HCT116 (cell line): ENCODE results near the gene FMO5. TPM values are rescaled to one million over a fixed set of nuclear protein-coding genes. Genes with fewer than 3 reads are reported as not detected.

ENCODE experiments used
- ATAC-seq: fragments of 200-7000 bp; cut with Tn5 transposase; 2 replicates; pipeline ENCODE4 v1.9.1; 2020; ENCODE audit warnings: mild to moderate bottlenecking, moderate library complexity
- BruUV-seq: library from RNA; stranded (reverse); fragments of 400-500 nt; replicated peaks from 2 replicates; lab custom pipeline; 2021; lab: Mats Ljungman, UMichigan
- CTCF ChIA-PET: fragments of 300-600 bp; sonication (Branson Sonifier 250); formaldehyde crosslinking; loops from one replicate; lab custom pipeline; 2021; ENCODE audit warnings: antibody characterized with exemption; lab: Charles Lee
- POLR2A ChIA-PET: fragments of 300-600, 350-600 bp; sonication (Branson Sonifier 250); formaldehyde crosslinking; loops from one replicate; lab custom pipeline; 2021; ENCODE audit warnings: antibody characterized with exemption; lab: Charles Lee
- RAD21 ChIA-PET, 2 experiments: fragments of 300-600 bp; sonication (Branson Sonifier 250); formaldehyde crosslinking; loops; one replicate each; lab custom pipeline; 2023; ENCODE audit warnings: low total read pairs in 2 of 2; ENCODE audit not compliant: uncharacterized antibody in 2 of 2, unreplicated experiment in 2 of 2, low non-redundant PET in 1 of 2; lab: Charles Lee
- DNase-seq: peaks from one replicate; pipeline ENCODE4 v3.0.0-alpha.2; 2010; ENCODE audit warnings: low read depth, low spot score
- H2AFZ ChIP-seq: fragments of 200-600 bp; shearing (Covaris generic), sonication (generic); 2 replicates; pipeline ENCODE4 v1.6.1; 2017; ENCODE audit warnings: low read depth, mixed run types, mixed read lengths, antibody characterized with exemption, low read length; ENCODE audit not compliant: poor library complexity, severe bottlenecking
- H3K27ac ChIP-seq: 2 replicates; pipeline ENCODE4 v1.5.1; 2012; ENCODE audit warnings: low read depth, low read length
- H3K27me3 ChIP-seq: fragments of 200-600 bp; sonication (generic); 2 replicates; pipeline ENCODE4 v1.6.1; 2016; ENCODE audit warnings: mixed run types, low read length, mixed read lengths; ENCODE audit not compliant: insufficient read depth
- H3K36me3 ChIP-seq, 2 experiments: fragments of 200-500 bp in 1 of 2; fragments of 200-600 bp in 1 of 2; sonication (Bioruptor generic) in 1 of 2; sonication (generic) in 1 of 2; 2 replicates each; pipeline versions ENCODE4 v1.5.1 to v1.6.1; 2014 to 2016; ENCODE audit warnings: low read length in 2 of 2, inconsistent platforms in 1 of 2, mixed read lengths in 1 of 2, mixed run types in 1 of 2; ENCODE audit not compliant: insufficient read depth in 2 of 2, control insufficient read depth in 1 of 2
- H3K4me1 ChIP-seq, 2 experiments: fragments of 200-600 bp in 1 of 2; sonication (generic) in 1 of 2; 2 replicates each; pipeline versions ENCODE4 v1.5.1 to v1.6.1; 2012 to 2017; ENCODE audit warnings: low read length in 2 of 2, inconsistent platforms in 1 of 2, mild to moderate bottlenecking in 1 of 2, mixed read lengths in 1 of 2, mixed run types in 1 of 2, moderate library complexity in 1 of 2; ENCODE audit not compliant: insufficient read depth in 2 of 2, control insufficient read depth in 1 of 2
- H3K4me2 ChIP-seq: fragments of 200-600 bp; sonication (generic); 2 replicates; pipeline ENCODE4 v1.6.1; 2017; ENCODE audit warnings: mixed run types, low read length, mixed read lengths
- H3K4me3 ChIP-seq, 2 experiments: fragments of 200-600 bp in 1 of 2; sonication (generic) in 1 of 2; replicated peaks in 1 of 2; 2 replicates each; pipeline ENCODE4 v1.5.1; 2011 to 2016; ENCODE audit warnings: low read length in 2 of 2, control low read depth in 1 of 2, low read depth in 1 of 2, mild to moderate bottlenecking in 1 of 2, mixed read lengths in 1 of 2, mixed run types in 1 of 2
- H3K79me2 ChIP-seq: fragments of 200-600 bp; sonication (generic); 2 replicates; pipeline ENCODE4 v1.6.1; 2017; ENCODE audit warnings: mild to moderate bottlenecking, mixed run types, low read length, moderate library complexity, mixed read lengths; ENCODE audit not compliant: insufficient read depth
- H3K9ac ChIP-seq: fragments of 200-600 bp; sonication (generic); 2 replicates; pipeline ENCODE4 v1.6.1; 2016; ENCODE audit warnings: low read length, mixed read lengths
- H3K9me2 ChIP-seq: fragments of 200-600 bp; sonication (generic), shearing (Covaris generic); 2 replicates; pipeline ENCODE4 v1.6.1; 2017; ENCODE audit warnings: mixed run types, mild to moderate bottlenecking, moderate library complexity; ENCODE audit not compliant: insufficient read depth
- H3K9me3 ChIP-seq, 2 experiments: fragments of 200-500 bp in 1 of 2; fragments of 200-600 bp in 1 of 2; sonication (Bioruptor generic) in 1 of 2; sonication (generic) in 1 of 2; 2 replicates each; pipeline ENCODE4 v1.6.1; 2014 to 2017; ENCODE audit warnings: low read length in 2 of 2, mixed read lengths in 2 of 2, inconsistent platforms in 1 of 2, low read depth in 1 of 2, mild to moderate bottlenecking in 1 of 2, mixed run types in 1 of 2, moderate library complexity in 1 of 2; ENCODE audit not compliant: control insufficient read depth in 1 of 2, insufficient read depth in 1 of 2
- H4K20me1 ChIP-seq: fragments of 200-600 bp; sonication (generic), shearing (Covaris generic); 2 replicates; pipeline ENCODE4 v1.6.1; 2017; ENCODE audit warnings: mixed run types, mild to moderate bottlenecking, moderate library complexity; ENCODE audit not compliant: insufficient read depth
- CEBPB ChIP-seq: IDR thresholded peaks from 2 replicates; pipeline ENCODE4 v1.6.1; 2012; ENCODE audit warnings: low read depth
- EGR1 ChIP-seq: IDR thresholded peaks from 2 replicates; pipeline ENCODE4 v1.6.1; 2012; ENCODE audit warnings: low read depth
- ELF1 ChIP-seq: IDR thresholded peaks from 2 replicates; pipeline ENCODE4 v1.6.1; 2012; ENCODE audit warnings: low read depth, borderline replicate concordance
- EZH2 ChIP-seq: fragments of 200-600 bp; sonication (generic); IDR thresholded peaks from 2 replicates; pipeline ENCODE4 v1.6.1; 2017; ENCODE audit warnings: antibody characterized with exemption, mixed run types
- EZH2phosphoT487 ChIP-seq: fragments of 200-600 bp; IDR thresholded peaks from 2 replicates; pipeline ENCODE4 v1.6.1; 2018; ENCODE audit warnings: antibody characterized with exemption, borderline replicate concordance
- FOSL1 ChIP-seq: IDR thresholded peaks from 2 replicates; pipeline ENCODE4 v1.6.1; 2012; ENCODE audit warnings: low read depth
- JUND ChIP-seq: IDR thresholded peaks from 2 replicates; pipeline ENCODE4 v1.6.1; 2012
- POLR2A ChIP-seq: IDR thresholded peaks from 2 replicates; pipeline ENCODE4 v1.7.0; 2011; ENCODE audit warnings: borderline replicate concordance; ENCODE audit not compliant: insufficient read depth, insufficient read length; ENCODE audit errors: extremely low read depth
- POLR2AphosphoS5 ChIP-seq: IDR thresholded peaks from 2 replicates; pipeline ENCODE4 v1.6.1; 2011; ENCODE audit warnings: mild to moderate bottlenecking, low read depth, low read length, moderate library complexity
- RAD21 ChIP-seq: IDR thresholded peaks from 2 replicates; pipeline ENCODE4 v1.6.1; 2012; ENCODE audit warnings: low read depth, mild to moderate bottlenecking
- SIN3A ChIP-seq: IDR thresholded peaks from 2 replicates; pipeline ENCODE4 v1.6.1; 2012; ENCODE audit warnings: low read depth
- SRF ChIP-seq: IDR thresholded peaks from 2 replicates; pipeline ENCODE4 v1.6.1; 2012; ENCODE audit warnings: low read depth
- TCF7L2 ChIP-seq: IDR thresholded peaks from 2 replicates; pipeline ENCODE4 v1.7.0; 2011; ENCODE audit warnings: borderline replicate concordance, inconsistent platforms; ENCODE audit not compliant: insufficient read depth, insufficient read length; ENCODE audit errors: extremely low read depth
- ZNF274 ChIP-seq: fragments of 200-500 bp; sonication (Bioruptor generic); IDR thresholded peaks from 2 replicates; pipeline ENCODE4 v1.6.1; 2014; ENCODE audit warnings: mild to moderate bottlenecking, low read depth, low read length, inconsistent platforms
- intact Hi-C: fragments of 100-400 bp; cut with micrococcal nuclease; formaldehyde crosslinking; loops from 2 replicates; pipeline ENCODE4 v1.10.0; 2022
- total RNA-seq: library from RNA; stranded (reverse); gene quantifications from one replicate; pipeline ENCODE4 v1.2.1, GENCODE V29; 2021; ENCODE audit not compliant: unreplicated experiment
- TF ChIP-seq, protein P1 (sequence below), 3 experiments: fragments of 200-600 bp in 1 of 3; sonication (generic) in 1 of 3; IDR thresholded peaks in 2 of 3; conservative IDR thresholded peaks in 1 of 3; 2 replicates each; pipeline ENCODE4 v1.5.1; 2012 to 2017; ENCODE audit warnings: low read depth in 2 of 3, low read length in 2 of 3, antibody characterized with exemption in 1 of 3, borderline replicate concordance in 1 of 3, control low read depth in 1 of 3, mild to moderate bottlenecking in 1 of 3, mixed read lengths in 1 of 3, mixed run types in 1 of 3, moderate library complexity in 1 of 3; ENCODE audit not compliant: insufficient read depth in 1 of 3
- TF ChIP-seq, protein P2 (sequence below): IDR thresholded peaks from 2 replicates; pipeline ENCODE4 v1.6.1; 2012; ENCODE audit warnings: low read depth
- TF ChIP-seq, protein P3 (sequence below): IDR thresholded peaks from 2 replicates; pipeline ENCODE4 v1.6.1; 2012
- TF ChIP-seq, protein P4 (sequence below): IDR thresholded peaks from 2 replicates; pipeline ENCODE4 v1.6.1; 2012
- TF ChIP-seq, protein P5 (sequence below): IDR thresholded peaks from 2 replicates; pipeline ENCODE4 v1.6.1; 2011; ENCODE audit warnings: mild to moderate bottlenecking, low read length, moderate library complexity; ENCODE audit not compliant: insufficient replicate concordance; ENCODE audit errors: extremely low read depth

Gene FMO5
- total RNA-seq, 1 experiment from 2014 or later = 0.27 TPM

DNA sequence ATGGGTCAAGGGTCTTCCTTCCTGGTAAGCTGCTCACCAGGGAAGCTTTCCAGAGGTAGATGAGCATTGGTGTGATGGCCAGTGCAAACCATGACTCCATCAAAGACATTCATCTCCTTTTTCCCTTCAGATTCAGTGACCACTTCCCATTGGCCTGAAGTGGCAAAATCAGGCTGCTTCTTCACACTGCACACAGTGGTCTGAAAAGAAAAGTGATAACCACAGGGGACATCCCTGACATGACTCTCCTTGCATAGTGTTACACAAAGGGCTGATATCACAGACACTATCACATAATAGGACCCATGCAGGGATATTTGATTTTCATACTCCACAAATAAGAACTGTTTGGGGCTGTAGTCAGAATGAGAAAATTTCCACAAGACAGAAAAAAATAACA is 11.9 kb downstream of the FMO5 start:
- Histone ChIP-seq H3K4me3 (no peak overlapping the region), H3K27ac (no peak overlapping the region), H3K9ac (no peak overlapping the region), H3K9me3 (no peaks in the 10 kb centered on the region), H3K36me3 (no peaks in the 10 kb centered on the region), H3K4me2 (no peak overlapping the region), H3K27me3 (no peaks in the 10 kb centered on the region), H2AFZ (no peak overlapping the region), H3K9me2 (no peaks in the 10 kb centered on the region), H4K20me1 (no peaks in the 10 kb centered on the region), H3K4me1 (0 out of 4 replicates have a peak, but pooled peaks cover 0 to 3% of the 10 kb centered on the region in 2 experiments), H3K79me2 (no peaks in the 10 kb centered on the region)
- intact Hi-C loops = no loop called here
- ATAC-seq (no peak), DNase-seq (no peak)
- CTCF ChIA-PET = no interaction called here
- POLR2A ChIA-PET = no interaction called here
- no peak for TF ChIP-seq RAD21
- TF ChIP-seq, protein P1, sequence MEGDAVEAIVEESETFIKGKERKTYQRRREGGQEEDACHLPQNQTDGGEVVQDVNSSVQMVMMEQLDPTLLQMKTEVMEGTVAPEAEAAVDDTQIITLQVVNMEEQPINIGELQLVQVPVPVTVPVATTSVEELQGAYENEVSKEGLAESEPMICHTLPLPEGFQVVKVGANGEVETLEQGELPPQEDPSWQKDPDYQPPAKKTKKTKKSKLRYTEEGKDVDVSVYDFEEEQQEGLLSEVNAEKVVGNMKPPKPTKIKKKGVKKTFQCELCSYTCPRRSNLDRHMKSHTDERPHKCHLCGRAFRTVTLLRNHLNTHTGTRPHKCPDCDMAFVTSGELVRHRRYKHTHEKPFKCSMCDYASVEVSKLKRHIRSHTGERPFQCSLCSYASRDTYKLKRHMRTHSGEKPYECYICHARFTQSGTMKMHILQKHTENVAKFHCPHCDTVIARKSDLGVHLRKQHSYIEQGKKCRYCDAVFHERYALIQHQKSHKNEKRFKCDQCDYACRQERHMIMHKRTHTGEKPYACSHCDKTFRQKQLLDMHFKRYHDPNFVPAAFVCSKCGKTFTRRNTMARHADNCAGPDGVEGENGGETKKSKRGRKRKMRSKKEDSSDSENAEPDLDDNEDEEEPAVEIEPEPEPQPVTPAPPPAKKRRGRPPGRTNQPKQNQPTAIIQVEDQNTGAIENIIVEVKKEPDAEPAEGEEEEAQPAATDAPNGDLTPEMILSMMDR (IDR thresholded peaks at IDR 0.05 in 2 of 3, conservative IDR thresholded peaks at IDR 0.05 in 1 of 3; ENCODE audit: borderline replicate concordance in 1 of 3, insufficient read depth in 1 of 3, low read depth in 2 of 3, low read length in 2 of 3) = no peak
- no peak for TF ChIP-seq CEBPB
- no peak for TF ChIP-seq POLR2AphosphoS5
- no peak for TF ChIP-seq POLR2A
- TF ChIP-seq JUND = no peak
- TF ChIP-seq SIN3A = no peak
- TF ChIP-seq, protein P2, sequence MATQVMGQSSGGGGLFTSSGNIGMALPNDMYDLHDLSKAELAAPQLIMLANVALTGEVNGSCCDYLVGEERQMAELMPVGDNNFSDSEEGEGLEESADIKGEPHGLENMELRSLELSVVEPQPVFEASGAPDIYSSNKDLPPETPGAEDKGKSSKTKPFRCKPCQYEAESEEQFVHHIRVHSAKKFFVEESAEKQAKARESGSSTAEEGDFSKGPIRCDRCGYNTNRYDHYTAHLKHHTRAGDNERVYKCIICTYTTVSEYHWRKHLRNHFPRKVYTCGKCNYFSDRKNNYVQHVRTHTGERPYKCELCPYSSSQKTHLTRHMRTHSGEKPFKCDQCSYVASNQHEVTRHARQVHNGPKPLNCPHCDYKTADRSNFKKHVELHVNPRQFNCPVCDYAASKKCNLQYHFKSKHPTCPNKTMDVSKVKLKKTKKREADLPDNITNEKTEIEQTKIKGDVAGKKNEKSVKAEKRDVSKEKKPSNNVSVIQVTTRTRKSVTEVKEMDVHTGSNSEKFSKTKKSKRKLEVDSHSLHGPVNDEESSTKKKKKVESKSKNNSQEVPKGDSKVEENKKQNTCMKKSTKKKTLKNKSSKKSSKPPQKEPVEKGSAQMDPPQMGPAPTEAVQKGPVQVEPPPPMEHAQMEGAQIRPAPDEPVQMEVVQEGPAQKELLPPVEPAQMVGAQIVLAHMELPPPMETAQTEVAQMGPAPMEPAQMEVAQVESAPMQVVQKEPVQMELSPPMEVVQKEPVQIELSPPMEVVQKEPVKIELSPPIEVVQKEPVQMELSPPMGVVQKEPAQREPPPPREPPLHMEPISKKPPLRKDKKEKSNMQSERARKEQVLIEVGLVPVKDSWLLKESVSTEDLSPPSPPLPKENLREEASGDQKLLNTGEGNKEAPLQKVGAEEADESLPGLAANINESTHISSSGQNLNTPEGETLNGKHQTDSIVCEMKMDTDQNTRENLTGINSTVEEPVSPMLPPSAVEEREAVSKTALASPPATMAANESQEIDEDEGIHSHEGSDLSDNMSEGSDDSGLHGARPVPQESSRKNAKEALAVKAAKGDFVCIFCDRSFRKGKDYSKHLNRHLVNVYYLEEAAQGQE = no peak
- TF ChIP-seq, protein P3, sequence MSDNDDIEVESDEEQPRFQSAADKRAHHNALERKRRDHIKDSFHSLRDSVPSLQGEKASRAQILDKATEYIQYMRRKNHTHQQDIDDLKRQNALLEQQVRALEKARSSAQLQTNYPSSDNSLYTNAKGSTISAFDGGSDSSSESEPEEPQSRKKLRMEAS = no peak
- no peak for TF ChIP-seq ZNF274
- TF ChIP-seq EZH2phosphoT487 = no peak
- TF ChIP-seq TCF7L2 = no peak
- TF ChIP-seq, protein P4, sequence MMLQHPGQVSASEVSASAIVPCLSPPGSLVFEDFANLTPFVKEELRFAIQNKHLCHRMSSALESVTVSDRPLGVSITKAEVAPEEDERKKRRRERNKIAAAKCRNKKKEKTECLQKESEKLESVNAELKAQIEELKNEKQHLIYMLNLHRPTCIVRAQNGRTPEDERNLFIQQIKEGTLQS = no peak
- TF ChIP-seq ELF1 = no peak
- TF ChIP-seq, protein P5, sequence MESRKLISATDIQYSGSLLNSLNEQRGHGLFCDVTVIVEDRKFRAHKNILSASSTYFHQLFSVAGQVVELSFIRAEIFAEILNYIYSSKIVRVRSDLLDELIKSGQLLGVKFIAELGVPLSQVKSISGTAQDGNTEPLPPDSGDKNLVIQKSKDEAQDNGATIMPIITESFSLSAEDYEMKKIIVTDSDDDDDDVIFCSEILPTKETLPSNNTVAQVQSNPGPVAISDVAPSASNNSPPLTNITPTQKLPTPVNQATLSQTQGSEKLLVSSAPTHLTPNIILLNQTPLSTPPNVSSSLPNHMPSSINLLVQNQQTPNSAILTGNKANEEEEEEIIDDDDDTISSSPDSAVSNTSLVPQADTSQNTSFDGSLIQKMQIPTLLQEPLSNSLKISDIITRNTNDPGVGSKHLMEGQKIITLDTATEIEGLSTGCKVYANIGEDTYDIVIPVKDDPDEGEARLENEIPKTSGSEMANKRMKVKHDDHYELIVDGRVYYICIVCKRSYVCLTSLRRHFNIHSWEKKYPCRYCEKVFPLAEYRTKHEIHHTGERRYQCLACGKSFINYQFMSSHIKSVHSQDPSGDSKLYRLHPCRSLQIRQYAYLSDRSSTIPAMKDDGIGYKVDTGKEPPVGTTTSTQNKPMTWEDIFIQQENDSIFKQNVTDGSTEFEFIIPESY = no peak
- TF ChIP-seq SRF = no peak
- TF ChIP-seq EGR1 = no peak
- no peak for TF ChIP-seq EZH2
- no peak for TF ChIP-seq FOSL1
- RAD21 ChIA-PET = no interaction called here
- BruUV-seq = no TSS peak
